ENCODE measurements around the gene LRMDA.

LRMDA gene

GRCh38 chr10:76433161-76434005 is 1002.0 kb downstream of the LRMDA start:
- DNase-seq (ENCODE audit: low read depth in 2 of 2), result no peak

- DNase-seq (ENCODE audit: low read depth in 2 of 2), result no peak
Observed at GRCh38 chr10:76435157-76435556, 1003.7 kb downstream of the LRMDA start.

GRCh38 chr10:76436401-76436811 is 1005.0 kb downstream of the LRMDA start:
- no peak for DNase-seq (ENCODE audit: low read depth in 2 of 2)

GRCh38 chr10:76436981-76437380 is 1005.6 kb downstream of the LRMDA start:
- DNase-seq (ENCODE audit: low read depth in 2 of 2), result no peak

- DNase-seq (ENCODE audit: low read depth in 2 of 2), result no peak
Observed at GRCh38 chr10:76440426-76440825, 1009.0 kb downstream of the LRMDA start.

- DNase-seq (ENCODE audit: low read depth in 2 of 2), result no peak
Observed at GRCh38 chr10:76442113-76442512, 1010.7 kb downstream of the LRMDA start.

GRCh38 chr10:76444034-76444800 is 1012.8 kb downstream of the LRMDA start:
- DNase-seq (ENCODE audit: low read depth in 2 of 2), result no peak

GRCh38 chr10:76447578-76447977 is 1016.2 kb downstream of the LRMDA start:
- DNase-seq (ENCODE audit: low read depth in 2 of 2), result no peak

GRCh38 chr10:76451911-76452310 is 1020.5 kb downstream of the LRMDA start:
- no peak for DNase-seq (ENCODE audit: low read depth in 2 of 2)

GRCh38 chr10:76453332-76453731 is 1021.9 kb downstream of the LRMDA start:
- peak; percentile 54 to 69 for DNase-seq (ENCODE audit: low read depth in 2 of 2)

- DNase-seq (ENCODE audit: low read depth in 2 of 2), result peak; percentile 20 to 24
Observed at GRCh38 chr10:76453997-76454396, 1022.6 kb downstream of the LRMDA start.

- no peak for DNase-seq (ENCODE audit: low read depth in 2 of 2)
Observed at GRCh38 chr10:76454506-76455140, 1023.2 kb downstream of the LRMDA start.

GRCh38 chr10:76456197-76456596 is 1024.8 kb downstream of the LRMDA start:
- DNase-seq (ENCODE audit: low read depth in 2 of 2), result no peak

- DNase-seq (ENCODE audit: low read depth in 2 of 2), result no peak
Observed at GRCh38 chr10:76459016-76459730, 1027.7 kb downstream of the LRMDA start.

- no peak for DNase-seq (ENCODE audit: low read depth in 2 of 2)
Observed at GRCh38 chr10:76461024-76461423, 1029.6 kb downstream of the LRMDA start.

GRCh38 chr10:76463111-76463510 is 1031.7 kb downstream of the LRMDA start:
- DNase-seq (ENCODE audit: low read depth in 2 of 2), result no peak

GRCh38 chr10:76466836-76467503 is 1035.5 kb downstream of the LRMDA start:
- DNase-seq (ENCODE audit: low read depth in 2 of 2), result no peak

- DNase-seq (ENCODE audit: low read depth in 2 of 2), result no peak
Observed at GRCh38 chr10:76469675-76470074, 1038.3 kb downstream of the LRMDA start.

- no peak for DNase-seq (ENCODE audit: low read depth in 2 of 2)
Observed at GRCh38 chr10:76479103-76479790, 1047.8 kb downstream of the LRMDA start.

GRCh38 chr10:76481178-76481577 is 1049.8 kb downstream of the LRMDA start:
- no peak for DNase-seq (ENCODE audit: low read depth in 2 of 2)

GRCh38 chr10:76487582-76487981 is 1056.2 kb downstream of the LRMDA start:
- DNase-seq (ENCODE audit: low read depth in 2 of 2), result no peak
